DND-41 (cell line): ENCODE results near the gene NRXN2.

Source experiments
- ATAC-seq: fragments of 200-7000 bp; cut with Tn5 transposase; 3 replicates; pipeline ENCODE4 v1.9.1; 2021; ENCODE audit warnings: low read depth; ENCODE audit not compliant: insufficient read depth
- DNase-seq: peaks from one replicate; pipeline ENCODE4 v3.0.0-alpha.2; 2020
- H2AFZ ChIP-seq: 2 replicates; pipeline ENCODE4 v1.6.0; 2012; ENCODE audit warnings: low read depth, low read length
- H3K27ac ChIP-seq: 2 replicates; pipeline ENCODE4 v1.5.1; 2012; ENCODE audit warnings: low read length, inconsistent platforms
- H3K27me3 ChIP-seq: fragments of 200-600 bp; sonication (generic); 2 replicates; pipeline ENCODE4 v1.6.0; 2012; ENCODE audit warnings: low read length, mild to moderate bottlenecking, inconsistent platforms; ENCODE audit not compliant: insufficient read depth, poor library complexity
- H3K36me3 ChIP-seq: 2 replicates; pipeline ENCODE4 v1.5.1; 2012; ENCODE audit warnings: low read length, inconsistent platforms; ENCODE audit not compliant: insufficient read depth
- H3K4me1 ChIP-seq: 2 replicates; pipeline ENCODE4 v1.5.1; 2012; ENCODE audit warnings: mild to moderate bottlenecking, low read length; ENCODE audit not compliant: insufficient read depth
- H3K4me2 ChIP-seq: 2 replicates; pipeline ENCODE4 v1.6.0; 2012; ENCODE audit warnings: mild to moderate bottlenecking, moderate library complexity, low read length, inconsistent platforms; ENCODE audit not compliant: insufficient read depth
- H3K4me3 ChIP-seq, 2 experiments: fragments of 200-600 bp in 1 of 2; shearing (Covaris generic) in 1 of 2; 2 replicates each; pipeline ENCODE4 v1.5.1; 2012 to 2016; ENCODE audit warnings: inconsistent platforms in 2 of 2, low read length in 2 of 2, mild to moderate bottlenecking in 2 of 2, low read depth in 1 of 2, moderate library complexity in 1 of 2
- H3K79me2 ChIP-seq: 2 replicates; pipeline ENCODE4 v1.6.0; 2012; ENCODE audit warnings: low read length, inconsistent platforms; ENCODE audit not compliant: insufficient read depth
- H3K9ac ChIP-seq: 2 replicates; pipeline ENCODE4 v1.6.0; 2012; ENCODE audit warnings: low read depth, mild to moderate bottlenecking, inconsistent platforms, low read length, moderate library complexity
- H3K9me3 ChIP-seq: 2 replicates; pipeline ENCODE4 v1.5.1; 2012; ENCODE audit warnings: low read length, moderate library complexity, mild to moderate bottlenecking, inconsistent platforms; ENCODE audit not compliant: insufficient read depth, severe bottlenecking
- H4K20me1 ChIP-seq: 2 replicates; pipeline ENCODE4 v1.6.0; 2012; ENCODE audit warnings: low read length; ENCODE audit not compliant: insufficient read depth
- EZH2 ChIP-seq: IDR thresholded peaks from 3 replicates; pipeline ENCODE4 v1.6.1; 2012; ENCODE audit warnings: borderline replicate concordance, low read depth, mild to moderate bottlenecking, moderate library complexity, low read length, inconsistent platforms; ENCODE audit not compliant: severe bottlenecking
- TF ChIP-seq, protein P1 (sequence below): IDR thresholded peaks from 2 replicates; pipeline ENCODE4 v1.5.1; 2012; ENCODE audit warnings: borderline replicate concordance, low read length, moderate library complexity, mild to moderate bottlenecking; ENCODE audit not compliant: poor library complexity, severe bottlenecking; ENCODE audit errors: extremely low read depth

Gene NRXN2

GRCh38 chr11:64685536-64685935 is 37.5 kb downstream of the NRXN2 start:
- ATAC-seq, result no peak
- H3K4me1 ChIP-seq, result peaks cover 16% of the 10 kb centered on the region
- no peaks in the 10 kb centered on the region for H4K20me1 ChIP-seq
- no peak for DNase-seq
- H3K79me2 ChIP-seq, result no peaks in the 10 kb centered on the region
- no peak overlapping the region for H3K27ac ChIP-seq
- TF ChIP-seq EZH2, result no peak
- TF ChIP-seq, protein P1, sequence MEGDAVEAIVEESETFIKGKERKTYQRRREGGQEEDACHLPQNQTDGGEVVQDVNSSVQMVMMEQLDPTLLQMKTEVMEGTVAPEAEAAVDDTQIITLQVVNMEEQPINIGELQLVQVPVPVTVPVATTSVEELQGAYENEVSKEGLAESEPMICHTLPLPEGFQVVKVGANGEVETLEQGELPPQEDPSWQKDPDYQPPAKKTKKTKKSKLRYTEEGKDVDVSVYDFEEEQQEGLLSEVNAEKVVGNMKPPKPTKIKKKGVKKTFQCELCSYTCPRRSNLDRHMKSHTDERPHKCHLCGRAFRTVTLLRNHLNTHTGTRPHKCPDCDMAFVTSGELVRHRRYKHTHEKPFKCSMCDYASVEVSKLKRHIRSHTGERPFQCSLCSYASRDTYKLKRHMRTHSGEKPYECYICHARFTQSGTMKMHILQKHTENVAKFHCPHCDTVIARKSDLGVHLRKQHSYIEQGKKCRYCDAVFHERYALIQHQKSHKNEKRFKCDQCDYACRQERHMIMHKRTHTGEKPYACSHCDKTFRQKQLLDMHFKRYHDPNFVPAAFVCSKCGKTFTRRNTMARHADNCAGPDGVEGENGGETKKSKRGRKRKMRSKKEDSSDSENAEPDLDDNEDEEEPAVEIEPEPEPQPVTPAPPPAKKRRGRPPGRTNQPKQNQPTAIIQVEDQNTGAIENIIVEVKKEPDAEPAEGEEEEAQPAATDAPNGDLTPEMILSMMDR, result no peak
- H3K9ac ChIP-seq, result no peak overlapping the region
- no peaks in the 10 kb centered on the region for H3K36me3 ChIP-seq
- peaks cover 3% of the 10 kb centered on the region for H3K27me3 ChIP-seq
- H3K4me2 ChIP-seq, result no peak overlapping the region
- no peaks in the 10 kb centered on the region for H3K9me3 ChIP-seq
- H3K4me3 ChIP-seq, result no peak overlapping the region
- H2AFZ ChIP-seq, result no peak overlapping the region

GRCh38 chr11:64684357-64684756 is 38.6 kb downstream of the NRXN2 start:
- ATAC-seq (no peak), DNase-seq (no peak)
- Histone ChIP-seq H3K4me3 (no peak overlapping the region), H3K27me3 (peaks cover 3% of the 10 kb centered on the region), H3K27ac (no peak overlapping the region), H2AFZ (no peak overlapping the region), H4K20me1 (no peaks in the 10 kb centered on the region), H3K79me2 (no peaks in the 10 kb centered on the region), H3K4me2 (no peak overlapping the region), H3K4me1 (peaks cover 15% of the 10 kb centered on the region), H3K9ac (no peak overlapping the region), H3K9me3 (no peaks in the 10 kb centered on the region), H3K36me3 (no peaks in the 10 kb centered on the region)
- TF ChIP-seq EZH2, result no peak
- TF ChIP-seq, protein P1, result no peak

DNA sequence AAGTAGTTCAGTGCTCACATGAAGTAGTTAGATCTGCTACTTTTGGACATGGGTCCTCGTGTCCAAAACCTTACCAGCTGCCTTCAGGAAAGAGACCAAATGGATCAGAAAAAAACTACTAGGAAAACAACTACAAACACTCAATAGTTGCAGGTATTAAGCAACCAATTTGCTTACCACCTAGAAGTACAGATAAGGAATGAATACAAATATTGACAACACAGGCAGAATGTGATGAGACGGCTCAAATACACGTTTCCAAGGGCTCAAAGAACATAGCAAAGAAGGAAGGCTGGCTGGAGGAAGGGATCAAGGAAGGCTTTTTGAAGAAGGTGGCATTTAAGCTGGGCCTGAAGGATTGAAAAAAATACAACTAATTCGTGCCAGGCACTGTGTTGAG is 41.8 kb downstream of the NRXN2 start:
- peaks cover 17% of the 10 kb centered on the region for H3K27me3 ChIP-seq
- H3K27ac ChIP-seq, result no peak overlapping the region
- ATAC-seq (no peak), DNase-seq (no peak)
- H3K9me3 ChIP-seq, result no peaks in the 10 kb centered on the region
- H3K4me1 ChIP-seq, result no peaks in the 10 kb centered on the region
- TF ChIP-seq, protein P1, result no peak
- TF ChIP-seq EZH2, result no peak
- no peak overlapping the region for H3K9ac ChIP-seq
- H3K4me3 ChIP-seq, result no peak overlapping the region
- H3K4me2 ChIP-seq, result no peak overlapping the region
- H3K36me3 ChIP-seq, result no peaks in the 10 kb centered on the region
- H3K79me2 ChIP-seq, result no peaks in the 10 kb centered on the region
- H4K20me1 ChIP-seq, result no peaks in the 10 kb centered on the region
- no peak overlapping the region for H2AFZ ChIP-seq

GRCh38 chr11:64679846-64680245 is 43.2 kb downstream of the NRXN2 start:
- Histone ChIP-seq H3K4me3 (no peak overlapping the region), H4K20me1 (peaks cover 3% of the 10 kb centered on the region; the same call in 1 of the 2 replicates), H3K36me3 (no peaks in the 10 kb centered on the region), H3K9me3 (no peaks in the 10 kb centered on the region), H3K27ac (no peak overlapping the region), H3K27me3 (peaks cover 24% of the 10 kb centered on the region), H2AFZ (no peak overlapping the region), H3K4me2 (no peak overlapping the region), H3K9ac (no peak overlapping the region), H3K4me1 (no peaks in the 10 kb centered on the region), H3K79me2 (no peaks in the 10 kb centered on the region)
- TF ChIP-seq EZH2, result no peak
- TF ChIP-seq, protein P1, result no peak
- DNase-seq (no peak), ATAC-seq (no peak)
